ENCODE results near the gene TTYH1. TPM values are rescaled to one million over a fixed set of nuclear protein-coding genes. Genes with fewer than 3 reads are reported as not detected.

TTYH1 gene
- total RNA-seq, 1 donor from 2014 or later, result 207 TPM

GRCh38 chr19:54473071-54473891 lies 58.0 kb downstream of the TTYH1 start, which contains the start of gene CDC42EP5:
TSS of gene CDC42EP5 (minus strand) at chr19:54473296. CDS start at chr19:54465547, 7,749 bp downstream.
- no peaks in the 10 kb centered on the region for H3K9me3 Mint-ChIP-seq
- H3K27ac Mint-ChIP-seq (ENCODE audit: unreplicated experiment), result no peak within 1 kb of the TSS
- TF ChIP-seq CTCF (conservative IDR thresholded peaks at IDR 0.05), result no peak
- H3K4me3 Mint-ChIP-seq, result peak within 1 kb of the TSS; percentile 54
- DNase-seq (ENCODE audit: low read depth, low spot score), result peak; percentile 33
- H3K27me3 Mint-ChIP-seq (ENCODE audit: low read depth), result peaks cover 54% of the 10 kb centered on the region
- peaks cover 29% of the 10 kb centered on the region for H3K4me1 Mint-ChIP-seq
- H3K36me3 Mint-ChIP-seq (ENCODE audit: low read depth), result no peaks in the 10 kb centered on the region

GRCh38 chr19:54473892-54474372 lies 58.7 kb downstream of the TTYH1 start:
- DNase-seq (ENCODE audit: low read depth, low spot score), result no peak
- Mint-ChIP-seq H3K36me3 (ENCODE audit: low read depth) (no peaks in the 10 kb centered on the region), H3K27ac (ENCODE audit: unreplicated experiment) (no peak overlapping the region), H3K4me1 (peaks cover 33% of the 10 kb centered on the region), H3K9me3 (no peaks in the 10 kb centered on the region), H3K4me3 (no peak overlapping the region), H3K27me3 (ENCODE audit: low read depth) (peaks cover 52% of the 10 kb centered on the region)
- TF ChIP-seq CTCF (conservative IDR thresholded peaks at IDR 0.05), result no peak

GRCh38 chr19:54475706-54476105 lies 60.4 kb downstream of the TTYH1 start:
- peaks cover 40% of the 10 kb centered on the region for H3K27me3 Mint-ChIP-seq (ENCODE audit: low read depth)
- H3K4me3 Mint-ChIP-seq, result no peak overlapping the region
- no peak overlapping the region for H3K27ac Mint-ChIP-seq (ENCODE audit: unreplicated experiment)

GRCh38 chr19:54477650-54478049 lies 62.4 kb downstream of the TTYH1 start:
- DNase-seq (ENCODE audit: low read depth, low spot score), result no peak
- no peaks in the 10 kb centered on the region for H3K36me3 Mint-ChIP-seq (ENCODE audit: low read depth)
- peaks cover 15% of the 10 kb centered on the region for H3K4me1 Mint-ChIP-seq
- TF ChIP-seq CTCF (conservative IDR thresholded peaks at IDR 0.05), result no peak
- H3K27ac Mint-ChIP-seq (ENCODE audit: unreplicated experiment), result no peak overlapping the region
- no peaks in the 10 kb centered on the region for H3K9me3 Mint-ChIP-seq
- H3K27me3 Mint-ChIP-seq (ENCODE audit: low read depth), result peaks cover 44% of the 10 kb centered on the region
- no peak overlapping the region for H3K4me3 Mint-ChIP-seq

More at GRCh38 chr19:54475706-54476105, 60.4 kb downstream of the TTYH1 start:
- no peak for DNase-seq (ENCODE audit: low read depth, low spot score)
- no peak for TF ChIP-seq CTCF (conservative IDR thresholded peaks at IDR 0.05)
- Mint-ChIP-seq H3K9me3 (no peaks in the 10 kb centered on the region), H3K36me3 (ENCODE audit: low read depth) (no peaks in the 10 kb centered on the region), H3K4me1 (peaks cover 17% of the 10 kb centered on the region)

- no peak overlapping the region for H3K27ac Mint-ChIP-seq (ENCODE audit: unreplicated experiment)
- no peaks in the 10 kb centered on the region for H3K9me3 Mint-ChIP-seq
- H3K4me3 Mint-ChIP-seq, result no peak overlapping the region
- no peaks in the 10 kb centered on the region for H3K36me3 Mint-ChIP-seq (ENCODE audit: low read depth)
- H3K4me1 Mint-ChIP-seq, result peaks cover 8% of the 10 kb centered on the region
- H3K27me3 Mint-ChIP-seq (ENCODE audit: low read depth), result peaks cover 44% of the 10 kb centered on the region
- peak; percentile 73 for TF ChIP-seq CTCF (conservative IDR thresholded peaks at IDR 0.05)
- peak; percentile 58 for DNase-seq (ENCODE audit: low read depth, low spot score)
Measured at GRCh38 chr19:54478677-54479266, 63.5 kb downstream of the TTYH1 start.

Measured in neural crest cell (in vitro differentiated cells).